Choroid plexus epithelial cell (primary cell): Measurements from ENCODE around the gene MAP7.

ENCODE experiments used
- DNase-seq: peaks from one replicate; pipeline ENCODE4 v3.0.0-alpha.2; 2010; ENCODE audit warnings: low read depth
- H3K4me3 ChIP-seq: 2 replicates; pipeline ENCODE4 v1.5.1; 2011; ENCODE audit warnings: low read depth, mild to moderate bottlenecking, control low read depth, low read length, moderate library complexity
- CTCF ChIP-seq: conservative IDR thresholded peaks from 2 replicates; pipeline ENCODE4 v1.5.1; 2011; ENCODE audit warnings: low read depth, mild to moderate bottlenecking, control low read depth, inconsistent platforms, low read length, moderate library complexity

Gene MAP7

GRCh38 chr6:136344420-136344819 is 205.8 kb downstream of the MAP7 start:
- no peak for TF ChIP-seq CTCF
- peak; percentile 75 for DNase-seq
- no peak overlapping the region for H3K4me3 ChIP-seq

- TF ChIP-seq CTCF = no peak
These were observed 206.5 kb downstream of the MAP7 start for GRCh38 chr6:136343700-136344099.

GRCh38 chr6:136343275-136343674 is 206.9 kb downstream of the MAP7 start:
- H3K4me3 ChIP-seq = no peak overlapping the region
- no peak for DNase-seq
- TF ChIP-seq CTCF = no peak

More at GRCh38 chr6:136343700-136344099, 206.5 kb downstream of the MAP7 start:
- DNase-seq = no peak
- H3K4me3 ChIP-seq = no peak overlapping the region

GRCh38 chr6:136341967-136342366 is 208.3 kb downstream of the MAP7 start:
- H3K4me3 ChIP-seq = no peak overlapping the region
- no peak for TF ChIP-seq CTCF
- no peak for DNase-seq

GRCh38 chr6:136341367-136341766 is 208.9 kb downstream of the MAP7 start:
- DNase-seq = no peak
- H3K4me3 ChIP-seq = no peak overlapping the region
- no peak for TF ChIP-seq CTCF

GRCh38 chr6:136338486-136338885 is 211.7 kb downstream of the MAP7 start:
- TF ChIP-seq CTCF = peak; percentile 30
- DNase-seq = no peak
- no peak overlapping the region for H3K4me3 ChIP-seq

GRCh38 chr6:136337606-136338005 is 212.6 kb downstream of the MAP7 start:
- no peak for TF ChIP-seq CTCF
- H3K4me3 ChIP-seq = no peak overlapping the region
- DNase-seq = no peak
